Measurements from ENCODE around the gene ZFY. TPM values are rescaled to one million over a fixed set of nuclear protein-coding genes. Genes with fewer than 3 reads are reported as not detected.
"Not testable (repeated sequence)": the region's sequence is repeated elsewhere in the genome, so short reads cannot be mapped to it uniquely, and the experiment has no call there.

Gene ZFY
- total RNA-seq, 1 donor from 2014 or later = not detected

DNA sequence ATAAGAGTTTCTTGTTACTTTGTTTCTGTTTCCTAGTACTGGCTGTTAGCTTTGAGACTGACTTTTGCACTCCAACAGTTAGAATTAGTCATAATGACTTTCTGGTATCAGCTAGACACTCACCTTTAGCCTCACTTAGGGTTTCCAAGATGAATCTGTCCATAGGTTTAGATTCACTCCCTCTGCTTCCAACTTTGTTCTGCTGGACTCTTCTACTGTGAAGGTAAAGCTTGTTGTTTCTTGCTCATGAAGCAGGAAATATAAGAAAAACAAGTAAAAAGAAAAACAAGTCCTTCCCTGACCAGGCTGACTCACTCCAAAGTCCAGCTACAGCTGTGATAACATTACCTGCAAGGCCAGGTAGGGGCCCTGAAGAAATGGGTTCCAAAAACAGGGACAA, 67.0 kb downstream of the ZFY start:
- Mint-ChIP-seq H3K36me3 (ENCODE audit: low read depth) (no peaks in the 10 kb centered on the region), H3K9me3 (ENCODE audit: low read depth) (no peaks in the 10 kb centered on the region), H3K4me3 (ENCODE audit: unreplicated experiment) (no peak overlapping the region), H3K27ac (ENCODE audit: unreplicated experiment) (no peak overlapping the region), H3K27me3 (ENCODE audit: low read depth) (no peaks in the 10 kb centered on the region), H3K4me1 (ENCODE audit: low read depth) (no peaks in the 10 kb centered on the region)
- DNase-seq (ENCODE audit: low spot score) = no peak
- TF ChIP-seq, protein P1, sequence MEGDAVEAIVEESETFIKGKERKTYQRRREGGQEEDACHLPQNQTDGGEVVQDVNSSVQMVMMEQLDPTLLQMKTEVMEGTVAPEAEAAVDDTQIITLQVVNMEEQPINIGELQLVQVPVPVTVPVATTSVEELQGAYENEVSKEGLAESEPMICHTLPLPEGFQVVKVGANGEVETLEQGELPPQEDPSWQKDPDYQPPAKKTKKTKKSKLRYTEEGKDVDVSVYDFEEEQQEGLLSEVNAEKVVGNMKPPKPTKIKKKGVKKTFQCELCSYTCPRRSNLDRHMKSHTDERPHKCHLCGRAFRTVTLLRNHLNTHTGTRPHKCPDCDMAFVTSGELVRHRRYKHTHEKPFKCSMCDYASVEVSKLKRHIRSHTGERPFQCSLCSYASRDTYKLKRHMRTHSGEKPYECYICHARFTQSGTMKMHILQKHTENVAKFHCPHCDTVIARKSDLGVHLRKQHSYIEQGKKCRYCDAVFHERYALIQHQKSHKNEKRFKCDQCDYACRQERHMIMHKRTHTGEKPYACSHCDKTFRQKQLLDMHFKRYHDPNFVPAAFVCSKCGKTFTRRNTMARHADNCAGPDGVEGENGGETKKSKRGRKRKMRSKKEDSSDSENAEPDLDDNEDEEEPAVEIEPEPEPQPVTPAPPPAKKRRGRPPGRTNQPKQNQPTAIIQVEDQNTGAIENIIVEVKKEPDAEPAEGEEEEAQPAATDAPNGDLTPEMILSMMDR (IDR thresholded peaks at IDR 0.05) = no peak

- no peak for DNase-seq (ENCODE audit: low spot score)
- H3K4me1 Mint-ChIP-seq (ENCODE audit: low read depth) = no peaks in the 10 kb centered on the region
- no peaks in the 10 kb centered on the region for H3K9me3 Mint-ChIP-seq (ENCODE audit: low read depth)
- no peaks in the 10 kb centered on the region for H3K36me3 Mint-ChIP-seq (ENCODE audit: low read depth)
- no peak overlapping the region for H3K4me3 Mint-ChIP-seq (ENCODE audit: unreplicated experiment)
- no peak overlapping the region for H3K27ac Mint-ChIP-seq (ENCODE audit: unreplicated experiment)
- TF ChIP-seq, protein P1 (IDR thresholded peaks at IDR 0.05) = no peak
- H3K27me3 Mint-ChIP-seq (ENCODE audit: low read depth) = no peaks in the 10 kb centered on the region
These were observed 67.7 kb downstream of the ZFY start for GRCh38 chrY:3002680-3003515.

- DNase-seq (ENCODE audit: low spot score) = no peak
- Mint-ChIP-seq H3K36me3 (ENCODE audit: low read depth) (no peaks in the 10 kb centered on the region), H3K9me3 (ENCODE audit: low read depth) (no peaks in the 10 kb centered on the region), H3K4me3 (ENCODE audit: unreplicated experiment) (no peak overlapping the region), H3K4me1 (ENCODE audit: low read depth) (no peaks in the 10 kb centered on the region), H3K27me3 (ENCODE audit: low read depth) (no peaks in the 10 kb centered on the region), H3K27ac (ENCODE audit: unreplicated experiment) (no peak overlapping the region)
- TF ChIP-seq, protein P1 (IDR thresholded peaks at IDR 0.05) = no peak
These were observed 68.3 kb downstream of the ZFY start for GRCh38 chrY:3003516-3003830.

DNA sequence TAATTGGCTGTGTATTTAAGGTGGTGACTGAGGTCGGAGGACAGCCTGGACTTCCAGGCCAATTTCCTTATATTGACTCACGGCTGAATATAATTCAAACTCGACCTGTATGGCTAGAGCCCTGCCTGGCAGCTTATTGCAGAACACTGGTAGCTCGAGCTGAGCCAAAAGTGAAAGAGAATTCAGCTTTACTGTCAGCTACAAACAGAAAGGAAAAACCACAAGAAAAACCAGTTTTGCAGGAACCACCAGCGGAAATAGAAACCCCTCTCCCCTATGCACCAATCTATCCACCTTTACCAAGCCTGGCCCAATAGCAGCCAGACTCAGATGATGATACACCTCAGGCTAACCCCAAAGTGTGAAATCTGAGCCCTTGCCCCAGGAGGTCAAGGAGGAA, 68.7 kb downstream of the ZFY start:
- Mint-ChIP-seq H3K9me3 (ENCODE audit: low read depth) (no peaks in the 10 kb centered on the region), H3K36me3 (ENCODE audit: low read depth) (no peaks in the 10 kb centered on the region), H3K4me1 (ENCODE audit: low read depth) (no peaks in the 10 kb centered on the region), H3K27ac (ENCODE audit: unreplicated experiment) (no peak overlapping the region), H3K27me3 (ENCODE audit: low read depth) (no peaks in the 10 kb centered on the region), H3K4me3 (ENCODE audit: unreplicated experiment) (no peak overlapping the region)
- no peak for DNase-seq (ENCODE audit: low spot score)
- TF ChIP-seq, protein P1 (IDR thresholded peaks at IDR 0.05) = no peak

DNA sequence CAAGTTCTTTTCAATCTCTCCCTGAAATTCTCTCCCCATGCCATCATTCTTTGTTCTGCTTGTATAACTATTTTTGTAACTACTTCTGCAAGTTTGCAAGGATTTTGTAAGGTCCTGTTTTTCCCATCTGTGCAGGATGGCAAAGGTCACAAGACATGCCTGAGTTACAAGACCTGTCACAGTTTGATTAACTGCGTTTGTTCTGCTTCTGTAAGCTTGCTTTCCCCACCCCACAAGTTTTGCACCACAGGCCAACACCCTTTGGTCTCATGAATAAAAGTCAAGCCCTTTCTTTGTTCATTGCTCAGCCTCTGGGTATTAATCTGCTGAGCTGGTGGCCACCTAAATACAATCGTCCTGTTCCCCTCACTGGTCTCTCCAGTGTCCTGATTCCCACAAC, 70.8 kb downstream of the ZFY start:
- not testable (repeated sequence) for H3K4me1 Mint-ChIP-seq (ENCODE audit: low read depth); H3K27ac Mint-ChIP-seq (ENCODE audit: unreplicated experiment); H3K36me3 Mint-ChIP-seq (ENCODE audit: low read depth); H3K9me3 Mint-ChIP-seq (ENCODE audit: low read depth); DNase-seq (ENCODE audit: low spot score); H3K27me3 Mint-ChIP-seq (ENCODE audit: low read depth); H3K4me3 Mint-ChIP-seq (ENCODE audit: unreplicated experiment)

- H3K9me3 Mint-ChIP-seq (ENCODE audit: low read depth) = no peaks in the 10 kb centered on the region
- H3K27ac Mint-ChIP-seq (ENCODE audit: unreplicated experiment) = no peak overlapping the region
- TF ChIP-seq, protein P1 (IDR thresholded peaks at IDR 0.05) = no peak
- H3K27me3 Mint-ChIP-seq (ENCODE audit: low read depth) = no peaks in the 10 kb centered on the region
- no peak for DNase-seq (ENCODE audit: low spot score)
- no peaks in the 10 kb centered on the region for H3K4me1 Mint-ChIP-seq (ENCODE audit: low read depth)
- H3K36me3 Mint-ChIP-seq (ENCODE audit: low read depth) = no peaks in the 10 kb centered on the region
- no peak overlapping the region for H3K4me3 Mint-ChIP-seq (ENCODE audit: unreplicated experiment)
These were observed 72.8 kb downstream of the ZFY start for GRCh38 chrY:3007967-3008366.

Data from chondrocyte (in vitro differentiated cells).